DMS79 (cell line): ENCODE data around the gene UBE2L3.

Experiments used
- DNase-seq: peaks from one replicate; lab custom pipeline; 2025; lab: John Stamatoyannopoulos, UW

The UBE2L3 gene

GRCh38 chr22:21646608-21647590, 79.4 kb downstream of the UBE2L3 start:
- DNase-seq, result no peak

GRCh38 chr22:21650280-21650679, 82.8 kb downstream of the UBE2L3 start:
- no peak for DNase-seq

- DNase-seq, result no peak
Observed at GRCh38 chr22:21650823-21651520, 83.5 kb downstream of the UBE2L3 start.

GRCh38 chr22:21651521-21652009, 84.1 kb downstream of the UBE2L3 start:
- no peak for DNase-seq

DNA sequence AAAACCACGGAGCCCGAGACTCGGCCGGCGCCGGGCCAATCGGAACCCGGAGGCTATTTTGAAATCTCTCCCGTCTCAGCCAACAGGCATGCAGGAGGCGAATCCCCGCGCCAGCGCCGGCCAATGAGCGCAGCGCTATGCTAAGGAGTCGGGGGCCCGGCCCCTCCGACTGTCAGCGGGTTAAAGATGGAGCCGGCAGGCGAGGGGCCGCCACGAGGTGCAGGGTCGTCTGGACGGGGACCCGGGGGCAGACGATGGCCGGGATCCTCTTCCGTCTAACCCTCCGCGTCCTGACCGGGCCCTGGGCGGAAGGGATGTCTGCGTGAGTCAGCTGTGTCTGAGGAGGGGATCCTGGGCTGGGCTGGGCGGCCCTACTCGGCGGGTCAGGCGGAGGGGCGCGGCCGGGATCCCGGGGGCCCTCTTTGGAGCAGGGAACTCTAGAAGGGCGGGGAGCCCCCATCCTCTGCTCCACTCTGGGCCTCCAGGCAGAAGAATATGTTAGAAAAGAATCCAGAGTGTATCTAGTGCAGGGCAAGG, 84.6 kb downstream of the UBE2L3 start:
- DNase-seq, result peak; percentile 43

GRCh38 chr22:21652547-21653545, 85.3 kb downstream of the UBE2L3 start:
- no peak for DNase-seq

- no peak for DNase-seq
Observed at GRCh38 chr22:21657020-21657359, 89.5 kb downstream of the UBE2L3 start.

DNA sequence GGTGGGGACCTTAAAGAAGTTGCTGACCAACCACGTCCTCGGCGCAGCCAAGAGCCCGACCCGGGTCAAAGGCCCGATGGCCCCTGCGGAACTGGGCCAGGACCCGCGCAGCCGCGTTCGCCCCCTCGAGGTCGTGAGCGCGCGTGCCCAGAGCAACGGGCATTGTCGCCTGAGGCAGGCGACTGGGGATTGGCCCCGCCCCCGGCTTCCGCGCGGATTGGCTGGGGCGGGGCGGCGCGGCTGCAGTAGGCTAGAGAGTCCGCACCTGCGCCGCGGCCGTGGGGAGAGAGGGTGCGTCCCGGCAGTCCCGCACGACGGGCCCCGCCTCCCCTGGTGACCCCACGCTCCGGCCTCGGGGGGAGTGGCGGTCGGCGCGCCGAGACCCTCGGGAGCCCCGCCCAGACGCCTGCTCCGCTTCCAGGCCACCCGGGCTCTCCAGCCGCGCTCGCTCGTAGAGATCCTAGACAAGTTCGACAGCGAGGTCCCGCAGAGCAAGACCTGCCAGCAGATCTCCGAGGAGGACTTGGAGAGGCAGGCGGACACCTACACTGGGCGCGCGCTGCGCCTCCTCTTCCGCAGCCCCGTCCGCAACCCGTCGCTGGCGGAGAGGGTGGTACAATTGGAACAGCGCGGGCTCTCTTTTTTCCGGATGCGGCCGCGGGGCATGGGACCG, 90.0 kb downstream of the UBE2L3 start:
- DNase-seq, result peak; percentile 29

DNA sequence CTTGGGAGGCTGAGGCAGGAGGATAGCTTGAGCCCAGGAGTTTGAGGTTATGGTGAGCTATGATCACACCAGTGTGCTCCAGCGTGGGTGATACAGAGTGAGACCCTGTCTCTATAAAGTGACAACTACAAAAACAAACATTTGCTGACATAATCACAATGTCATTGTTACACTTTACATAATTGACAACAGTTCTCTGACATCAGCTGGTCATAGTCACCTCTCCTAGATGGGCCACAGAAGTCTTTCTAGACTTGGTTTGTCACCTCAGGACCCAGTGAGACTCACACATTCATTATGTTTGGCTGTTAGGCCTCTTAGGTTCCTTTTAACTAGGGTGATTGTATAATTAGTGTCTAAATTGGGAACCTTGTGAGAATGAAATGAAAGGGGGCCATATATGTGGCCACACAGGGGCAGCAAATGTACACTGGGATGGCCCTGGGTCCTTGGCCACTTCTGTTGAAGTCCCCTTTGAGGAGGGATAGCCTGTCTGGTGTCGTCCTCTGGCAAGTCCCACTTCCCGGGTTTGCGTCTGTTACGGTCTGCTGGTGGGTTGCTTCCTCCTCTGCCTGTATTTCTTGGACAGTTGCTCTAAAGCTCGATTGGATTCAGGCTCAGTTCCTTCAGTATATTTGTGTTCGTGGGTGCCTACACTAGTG, 92.5 kb downstream of the UBE2L3 start:
- DNase-seq, result no peak

DNA sequence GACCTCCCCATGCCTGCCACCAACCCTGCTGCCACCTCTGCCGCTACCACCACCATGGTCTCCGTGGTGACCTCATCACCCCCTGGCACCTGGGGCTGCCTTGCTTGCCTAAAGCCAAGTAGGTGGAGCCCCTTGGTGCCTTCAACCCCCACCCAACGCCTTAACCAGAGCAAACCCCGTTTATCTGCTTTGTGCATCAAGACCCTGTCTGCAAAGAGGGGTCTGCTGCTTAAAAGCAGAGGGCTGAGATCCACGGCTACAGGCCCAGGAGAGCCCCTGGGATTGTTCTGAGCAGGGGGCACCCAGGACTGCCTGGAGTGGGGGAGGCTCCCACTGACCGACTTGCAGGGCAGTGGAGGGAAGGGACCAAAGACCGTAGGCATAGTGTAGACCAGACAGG, 93.4 kb downstream of the UBE2L3 start:
- DNase-seq, result no peak

DNA sequence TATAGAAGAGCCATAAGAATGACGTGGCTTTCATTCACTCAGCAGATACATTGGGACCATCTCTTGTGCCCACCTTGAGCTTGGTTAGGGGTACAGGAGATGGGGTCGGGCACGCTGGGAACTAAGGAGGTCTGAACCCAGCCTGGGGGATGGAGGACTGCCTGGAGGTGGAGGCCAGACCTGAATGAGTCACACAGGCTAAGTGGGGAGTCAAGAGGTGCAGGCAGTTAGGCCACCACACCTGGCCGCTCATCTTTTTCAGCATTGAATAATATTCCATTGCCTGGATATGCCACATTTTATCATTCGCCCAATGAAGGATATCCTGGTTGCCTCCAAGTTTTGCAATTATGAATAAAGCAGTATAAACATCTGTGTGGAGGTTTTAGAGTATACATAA, 94.5 kb downstream of the UBE2L3 start:
- no peak for DNase-seq

DNA sequence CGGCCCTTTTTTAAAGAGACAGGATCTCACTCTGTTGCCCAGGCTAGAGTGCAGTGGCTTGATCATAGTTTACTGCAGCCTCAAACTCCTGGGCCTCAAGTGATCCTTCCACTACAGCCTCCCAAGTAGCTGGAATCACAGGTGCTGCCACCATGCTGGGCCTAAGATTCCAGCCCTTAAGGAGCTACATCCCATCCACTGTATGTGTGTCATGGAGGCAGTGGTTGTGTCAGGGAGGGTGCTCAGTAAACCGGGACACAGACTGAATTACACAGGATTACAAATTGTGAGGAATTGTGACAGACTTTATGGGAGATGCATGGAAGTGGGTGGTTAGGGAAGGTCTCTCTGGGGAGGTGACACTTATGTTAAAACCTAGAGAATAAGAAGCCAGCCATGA, 96.2 kb downstream of the UBE2L3 start:
- DNase-seq, result no peak

- no peak for DNase-seq
Observed at GRCh38 chr22:21665047-21665851, 97.7 kb downstream of the UBE2L3 start.

GRCh38 chr22:21666786-21667185, 99.3 kb downstream of the UBE2L3 start:
- no peak for DNase-seq

- DNase-seq, result peak; percentile 57
Observed at GRCh38 chr22:21669026-21669425, 101.5 kb downstream of the UBE2L3 start.

- DNase-seq, result no peak
Observed at GRCh38 chr22:21672107-21672629, 104.7 kb downstream of the UBE2L3 start.
